Gastroesophageal sphincter (tissue), 4 donors: ENCODE results near the gene AK8. TPM values are rescaled to one million over a fixed set of nuclear protein-coding genes. Genes with fewer than 3 reads are reported as not detected.

ENCODE experiments used
- ATAC-seq: fragments of 150-250 bp; one replicate; pipeline ENCODE4 v1.9.1; 2016; ENCODE audit warnings: mild to moderate bottlenecking, moderate library complexity
- H3K27ac ChIP-seq, 4 donors: fragments of 200-600 bp; sonication (generic) in 3 of 4; 1 replicate in 3 of 4; 2 replicates in 1 of 4; pipeline ENCODE4 v1.5.1; 2016 to 2019
- H3K27me3 ChIP-seq: fragments of 200-600 bp; sonication (generic); one replicate; pipeline ENCODE4 v1.5.1; 2019
- H3K36me3 ChIP-seq, 2 donors: fragments of 200-600 bp; sonication (generic); one replicate each; pipeline ENCODE4 v1.5.1; 2019; ENCODE audit warnings: control low read depth in 1 of 2
- H3K4me1 ChIP-seq, 3 donors: fragments of 200-600 bp; sonication (generic); 1 replicate in 2 of 3; 2 replicates in 1 of 3; pipeline ENCODE4 v1.5.1; 2016 to 2019; ENCODE audit warnings: control low read depth in 2 of 3
- H3K4me3 ChIP-seq, 2 donors: fragments of 200-600 bp; sonication (generic); one replicate each; pipeline ENCODE4 v1.5.1; 2019; ENCODE audit warnings: mild to moderate bottlenecking in 1 of 2, moderate library complexity in 1 of 2
- H3K9me3 ChIP-seq, 3 donors: fragments of 200-600 bp; sonication (generic); one replicate each; pipeline ENCODE4 v1.5.1; 2017 to 2019; ENCODE audit warnings: control low read depth in 2 of 3
- EP300 ChIP-seq: sonication (generic); formaldehyde crosslinking; IDR thresholded peaks from one replicate; pipeline ENCODE4 v1.6.1; 2017; ENCODE audit warnings: antibody characterized with exemption, mild to moderate bottlenecking
- POLR2A ChIP-seq, 2 donors: fragments of 450-650 bp; IDR thresholded peaks; one replicate each; pipeline ENCODE4 v1.6.1; 2017; ENCODE audit warnings: antibody characterized with exemption in 2 of 2, mild to moderate bottlenecking in 2 of 2, moderate library complexity in 1 of 2
- POLR2AphosphoS5 ChIP-seq: sonication (generic); formaldehyde crosslinking; IDR thresholded peaks from one replicate; pipeline ENCODE4 v1.6.1; 2017; ENCODE audit warnings: antibody characterized with exemption
- WGBS, 2 donors: methylation state at CpG; one replicate each; pipeline ENCODE4 v1.1.5; 2018; ENCODE audit warnings: low coverage in 1 of 2; 5-methylcytosine and 5-hydroxymethylcytosine counted together
- total RNA-seq, 4 donors: library from RNA; depleted of rRNA; stranded (reverse); fragments of >200 nt; gene quantifications; one replicate each; pipeline ENCODE4 v1.1.0, GENCODE V29; 2016
- TF ChIP-seq, protein P1 (sequence below), 4 experiments: fragments of 200-600 bp in 2 of 4; fragments of 450-650 bp in 2 of 4; sonication (generic) in 1 of 4; IDR thresholded peaks; one replicate each; pipeline ENCODE4 v1.5.1; 2017 to 2019; ENCODE audit warnings: antibody characterized with exemption in 4 of 4, mild to moderate bottlenecking in 2 of 4, moderate library complexity in 2 of 4

AK8 gene
- total RNA-seq, 4 donors from 2014 or later, result 0.31 to 0.81 (median 0.63) TPM

- Histone ChIP-seq H3K4me1 (no peaks in the 10 kb centered on the region), H3K27ac (no peak overlapping the region), H3K9me3 (peaks cover 0 to 3% (median 2%) of the 10 kb centered on the region in 3 donors), H3K27me3 (no peaks in the 10 kb centered on the region), H3K4me3 (no peak overlapping the region), H3K36me3 (peaks cover 20 to 97% of the 10 kb centered on the region in 2 donors)
- WGBS, 2 donors, result 93 to 100% methylated on average over 1 to 5 of the region's 6 CpGs
- TF ChIP-seq POLR2A (IDR thresholded peaks at IDR 0.05) (no peak), EP300 (no peak), POLR2AphosphoS5 (no peak)
- TF ChIP-seq, protein P1, sequence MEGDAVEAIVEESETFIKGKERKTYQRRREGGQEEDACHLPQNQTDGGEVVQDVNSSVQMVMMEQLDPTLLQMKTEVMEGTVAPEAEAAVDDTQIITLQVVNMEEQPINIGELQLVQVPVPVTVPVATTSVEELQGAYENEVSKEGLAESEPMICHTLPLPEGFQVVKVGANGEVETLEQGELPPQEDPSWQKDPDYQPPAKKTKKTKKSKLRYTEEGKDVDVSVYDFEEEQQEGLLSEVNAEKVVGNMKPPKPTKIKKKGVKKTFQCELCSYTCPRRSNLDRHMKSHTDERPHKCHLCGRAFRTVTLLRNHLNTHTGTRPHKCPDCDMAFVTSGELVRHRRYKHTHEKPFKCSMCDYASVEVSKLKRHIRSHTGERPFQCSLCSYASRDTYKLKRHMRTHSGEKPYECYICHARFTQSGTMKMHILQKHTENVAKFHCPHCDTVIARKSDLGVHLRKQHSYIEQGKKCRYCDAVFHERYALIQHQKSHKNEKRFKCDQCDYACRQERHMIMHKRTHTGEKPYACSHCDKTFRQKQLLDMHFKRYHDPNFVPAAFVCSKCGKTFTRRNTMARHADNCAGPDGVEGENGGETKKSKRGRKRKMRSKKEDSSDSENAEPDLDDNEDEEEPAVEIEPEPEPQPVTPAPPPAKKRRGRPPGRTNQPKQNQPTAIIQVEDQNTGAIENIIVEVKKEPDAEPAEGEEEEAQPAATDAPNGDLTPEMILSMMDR (IDR thresholded peaks at IDR 0.05), result no peak
- no peak for ATAC-seq
These were observed 36.8 kb upstream of the AK8 start for GRCh38 chr9:132914924-132915323.

DNA sequence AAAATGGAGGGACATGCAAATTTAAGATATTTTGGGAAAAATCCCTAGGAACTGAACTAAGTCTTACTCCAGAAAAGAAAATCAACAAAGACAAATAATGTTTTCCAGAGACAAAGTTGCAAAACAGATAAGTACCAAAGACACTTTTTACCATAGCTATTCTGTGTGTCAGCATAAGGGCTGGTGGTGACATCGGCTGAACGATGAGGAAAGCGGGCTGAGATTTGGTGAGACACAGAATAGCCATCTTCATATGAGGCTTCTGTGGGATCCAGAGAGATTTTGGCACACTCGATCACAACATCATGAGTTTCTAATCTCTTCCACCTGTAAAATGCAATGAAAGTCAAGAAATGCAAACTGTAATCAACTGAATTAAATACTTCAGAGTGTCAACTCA lies 34.0 kb upstream of the AK8 start:
- Histone ChIP-seq H3K36me3 (peaks cover 11 to 97% of the 10 kb centered on the region in 2 donors), H3K27ac (no peak overlapping the region), H3K4me3 (no peak overlapping the region), H3K4me1 (no peaks in the 10 kb centered on the region), H3K9me3 (peaks cover 0 to 3% (median 2%) of the 10 kb centered on the region in 3 donors), H3K27me3 (no peaks in the 10 kb centered on the region)
- TF ChIP-seq POLR2A (IDR thresholded peaks at IDR 0.05) (no peak), POLR2AphosphoS5 (no peak), EP300 (no peak)
- TF ChIP-seq, protein P1 (IDR thresholded peaks at IDR 0.05), result no peak
- 87 to 91% methylated on average over 4 of the region's 4 CpGs for WGBS, 2 donors
- no peak for ATAC-seq

DNA sequence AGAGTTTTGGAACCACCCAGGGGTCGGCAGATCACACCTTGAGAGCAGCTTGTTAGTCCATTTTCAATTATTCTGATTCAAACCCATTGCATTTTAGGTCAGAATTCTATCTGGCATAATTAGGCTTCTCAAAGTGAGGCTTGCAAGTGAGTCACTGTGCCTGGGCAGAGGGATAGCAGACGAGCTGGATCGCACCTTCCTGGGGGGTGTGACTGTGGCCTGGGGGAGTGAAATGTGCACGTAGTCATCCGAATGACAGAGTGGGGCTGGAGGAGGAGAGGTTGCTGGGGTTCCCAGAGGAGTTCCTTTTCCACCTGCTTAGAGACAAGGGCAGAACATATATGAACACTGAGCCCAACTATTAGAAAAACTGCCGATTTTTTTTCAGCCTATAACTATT lies 32.3 kb upstream of the AK8 start:
- TF ChIP-seq POLR2A (IDR thresholded peaks at IDR 0.05) (no peak), EP300 (no peak), POLR2AphosphoS5 (no peak)
- TF ChIP-seq, protein P1 (IDR thresholded peaks at IDR 0.05), result no peak
- WGBS, 2 donors, result 84 to 90% methylated on average over 1 to 5 of the region's 6 CpGs
- Histone ChIP-seq H3K9me3 (no peaks in the 10 kb centered on the region), H3K27ac (no peak overlapping the region), H3K36me3 (peaks cover 8 to 95% of the 10 kb centered on the region in 2 donors), H3K27me3 (no peaks in the 10 kb centered on the region), H3K4me1 (no peaks in the 10 kb centered on the region), H3K4me3 (no peak overlapping the region)
- no peak for ATAC-seq

DNA sequence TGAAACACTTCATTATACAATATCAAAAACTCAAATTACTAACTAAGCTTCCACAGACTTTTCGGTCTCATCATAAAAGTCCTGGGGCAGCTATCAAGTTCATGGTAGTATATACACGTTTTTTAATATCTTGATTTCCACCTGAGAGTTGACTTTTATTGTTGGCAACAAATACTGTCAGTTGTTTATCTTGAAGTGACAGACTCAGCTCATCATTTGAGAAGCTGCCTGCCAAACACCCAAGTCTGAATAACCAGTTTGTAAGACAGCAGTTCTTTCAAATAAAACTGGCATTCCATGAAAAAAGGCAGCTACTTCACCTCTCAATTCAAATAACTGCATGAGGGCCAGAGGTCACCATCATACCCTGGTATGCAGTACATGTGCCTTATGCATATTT lies 31.2 kb upstream of the AK8 start:
- Histone ChIP-seq H3K36me3 (peaks cover 8 to 95% of the 10 kb centered on the region in 2 donors), H3K27me3 (no peaks in the 10 kb centered on the region), H3K27ac (no peak overlapping the region), H3K4me1 (no peaks in the 10 kb centered on the region), H3K4me3 (no peak overlapping the region), H3K9me3 (no peaks in the 10 kb centered on the region)
- WGBS, 2 donors, result 71 to 75% methylated on average over 2 of the region's 2 CpGs
- TF ChIP-seq, protein P1 (IDR thresholded peaks at IDR 0.05), result no peak
- TF ChIP-seq POLR2A (IDR thresholded peaks at IDR 0.05), result no peak
- no peak for TF ChIP-seq POLR2AphosphoS5
- TF ChIP-seq EP300, result no peak
- ATAC-seq, result no peak

GRCh38 chr9:132908635-132909034 lies 30.6 kb upstream of the AK8 start:
- ATAC-seq, result no peak
- Histone ChIP-seq H3K27me3 (no peaks in the 10 kb centered on the region), H3K36me3 (peaks cover 8 to 97% of the 10 kb centered on the region in 2 donors), H3K4me1 (no peaks in the 10 kb centered on the region), H3K4me3 (no peak overlapping the region), H3K27ac (no peak overlapping the region), H3K9me3 (no peaks in the 10 kb centered on the region)
- TF ChIP-seq, protein P1 (IDR thresholded peaks at IDR 0.05), result no peak
- no peak for TF ChIP-seq POLR2A (IDR thresholded peaks at IDR 0.05)
- TF ChIP-seq EP300, result no peak
- no peak for TF ChIP-seq POLR2AphosphoS5
- 83 to 89% methylated on average over 6 to 7 of the region's 7 CpGs for WGBS, 2 donors
